ENCODE results near the gene C5orf15.

Gene C5orf15

GRCh38 chr5:133968204-133968980, at the start of gene C5orf15:
C5orf15 (minus strand) TSS chr5:133968625; CDS start chr5:133968584, 41 bp downstream.
- peak; percentile 84 for FAIRE-seq
- DNase-seq (ENCODE audit: low spot score), result peak; percentile 94

DNA sequence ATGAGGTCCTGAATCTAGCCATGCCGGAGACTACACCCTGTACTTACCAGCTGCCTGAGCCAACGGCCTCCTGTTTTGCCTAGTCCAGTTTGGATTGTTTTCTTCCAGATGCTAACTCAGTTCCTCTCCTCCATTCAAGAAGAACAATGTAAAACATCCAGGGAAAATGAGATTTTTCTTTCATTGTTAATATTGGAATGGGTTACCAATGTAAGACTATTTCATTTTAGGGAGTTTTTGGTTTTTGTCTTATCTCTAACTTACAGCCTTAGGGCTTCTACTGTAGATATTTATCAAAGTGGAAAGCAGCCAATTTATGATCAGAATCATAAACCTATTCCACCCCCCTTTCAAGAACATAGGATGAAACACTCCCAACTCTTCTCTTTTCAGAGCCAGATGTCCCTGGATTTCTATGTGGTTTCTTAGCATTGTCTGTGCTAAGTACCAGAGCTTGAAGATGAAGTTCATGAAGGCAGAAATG, 39.9 kb upstream of the C5orf15 start:
- no peak for FAIRE-seq

DNA sequence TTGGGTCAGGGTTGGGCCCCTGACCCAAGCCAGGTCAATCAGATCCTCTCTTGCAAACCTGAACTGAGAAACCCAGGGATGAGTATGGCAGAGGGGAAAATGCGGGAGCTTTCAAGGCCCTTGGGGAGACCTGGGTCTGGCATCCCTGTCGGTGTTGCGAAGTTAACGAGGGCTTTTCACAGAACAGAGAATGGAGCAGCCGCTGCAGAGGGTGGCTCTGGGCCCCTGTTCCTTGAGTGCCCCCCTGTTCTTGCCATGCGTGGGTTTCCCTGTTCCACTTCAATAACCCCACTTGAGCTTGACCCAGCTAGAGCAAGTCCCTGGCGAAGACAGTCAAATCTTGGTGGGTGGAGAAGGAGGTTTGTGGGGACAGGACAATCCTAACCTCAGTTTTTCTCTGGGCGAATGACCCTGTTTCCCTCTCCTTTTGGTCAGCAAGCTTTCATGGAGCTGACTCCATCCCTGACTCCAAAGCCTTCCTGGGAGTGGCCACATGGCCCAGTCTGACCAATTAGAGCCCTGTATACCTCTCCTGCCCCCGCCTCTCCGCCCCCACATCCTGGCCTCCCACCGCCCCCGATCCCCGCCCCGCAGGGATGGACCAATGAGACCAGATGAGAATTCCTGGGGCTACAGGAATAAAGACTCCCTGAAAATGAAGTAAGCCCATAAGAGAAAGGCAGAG, 39.3 kb upstream of the C5orf15 start:
- FAIRE-seq (no peak), DNase-seq (ENCODE audit: low spot score) (no peak)

More for the DNA sequence above, 39.9 kb upstream of the C5orf15 start:
- DNase-seq (ENCODE audit: low spot score), result no peak

DNA sequence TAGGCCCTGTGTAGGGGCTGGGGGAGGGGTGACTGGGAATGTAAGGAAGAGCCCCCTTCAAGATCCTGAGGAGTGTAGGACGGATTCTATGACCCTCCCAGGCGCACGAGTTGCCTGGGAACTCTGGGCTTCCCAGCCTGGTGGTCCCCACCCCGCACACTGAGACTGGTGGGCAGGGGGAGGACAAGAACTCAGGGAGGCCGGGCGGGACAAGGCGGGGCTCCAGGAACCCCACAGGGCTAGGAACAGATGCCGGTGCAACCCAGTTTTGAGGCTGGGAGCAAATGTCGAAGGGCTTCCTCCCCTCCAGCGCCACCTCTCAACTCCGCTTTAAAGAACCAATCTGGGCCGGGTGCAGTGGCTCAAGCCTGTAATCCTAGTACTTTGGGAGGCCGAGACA, 37.7 kb upstream of the C5orf15 start:
- FAIRE-seq, result no peak
- no peak for DNase-seq (ENCODE audit: low spot score)

GRCh38 chr5:134005417-134006061, 37.1 kb upstream of the C5orf15 start:
- DNase-seq (ENCODE audit: low spot score), result no peak
- FAIRE-seq, result no peak

- peak; percentile 66 for DNase-seq (ENCODE audit: low spot score)
- FAIRE-seq, result no peak
Observed at GRCh38 chr5:134004626-134005416, 36.4 kb upstream of the C5orf15 start, which contains the start of gene VDAC1. VDAC1 (minus strand) TSS chr5:134004975; CDS start chr5:133993012, 11,963 bp downstream.

GRCh38 chr5:134003817-134004625, 35.6 kb upstream of the C5orf15 start:
- DNase-seq (ENCODE audit: low spot score) (no peak), FAIRE-seq (no peak)

GRCh38 chr5:134003064-134003816, 34.8 kb upstream of the C5orf15 start:
- FAIRE-seq, result no peak
- DNase-seq (ENCODE audit: low spot score), result no peak

- DNase-seq (ENCODE audit: low spot score) (no peak), FAIRE-seq (no peak)
Observed at GRCh38 chr5:134001938-134002731, 33.7 kb upstream of the C5orf15 start.

- FAIRE-seq (no peak), DNase-seq (ENCODE audit: low spot score) (no peak)
Observed at GRCh38 chr5:134000696-134001453, 32.5 kb upstream of the C5orf15 start.

GRCh38 chr5:134000091-134000511, 31.7 kb upstream of the C5orf15 start:
- FAIRE-seq (no peak), DNase-seq (ENCODE audit: low spot score) (no peak)

GRCh38 chr5:133998807-133999206, 30.4 kb upstream of the C5orf15 start:
- DNase-seq (ENCODE audit: low spot score), result no peak

GRCh38 chr5:133998042-133998441, 29.6 kb upstream of the C5orf15 start:
- no peak for FAIRE-seq
- no peak for DNase-seq (ENCODE audit: low spot score)

More at GRCh38 chr5:133998807-133999206, 30.4 kb upstream of the C5orf15 start:
- no peak for FAIRE-seq

DNA sequence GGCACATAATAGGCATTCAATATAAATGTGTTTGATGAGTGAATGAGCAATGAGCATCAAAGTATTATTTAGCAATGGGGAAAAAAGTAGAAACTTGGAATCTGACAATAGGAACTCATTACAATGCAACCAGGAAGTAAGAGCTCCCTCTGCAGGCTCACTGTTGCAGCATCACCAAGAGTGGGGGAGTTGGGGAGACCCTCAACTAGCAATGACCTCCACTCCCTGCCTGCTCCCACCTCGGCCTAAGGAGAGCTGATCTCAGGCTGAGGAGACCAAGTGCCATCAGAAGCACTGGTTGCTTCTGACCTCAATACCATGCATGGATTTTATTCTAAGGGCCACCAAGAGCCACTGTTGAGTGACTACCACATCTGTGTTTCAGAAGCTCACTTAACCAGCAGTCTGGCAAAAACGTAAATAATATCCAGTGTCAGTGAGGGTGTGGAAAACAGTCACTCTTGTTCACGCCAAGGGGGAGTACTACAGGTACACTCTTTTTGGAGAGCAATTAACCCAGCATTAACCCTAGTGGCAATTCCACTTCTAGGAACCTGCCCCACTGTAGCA, 28.3 kb upstream of the C5orf15 start:
- FAIRE-seq (no peak), DNase-seq (ENCODE audit: low spot score) (no peak)

DNA sequence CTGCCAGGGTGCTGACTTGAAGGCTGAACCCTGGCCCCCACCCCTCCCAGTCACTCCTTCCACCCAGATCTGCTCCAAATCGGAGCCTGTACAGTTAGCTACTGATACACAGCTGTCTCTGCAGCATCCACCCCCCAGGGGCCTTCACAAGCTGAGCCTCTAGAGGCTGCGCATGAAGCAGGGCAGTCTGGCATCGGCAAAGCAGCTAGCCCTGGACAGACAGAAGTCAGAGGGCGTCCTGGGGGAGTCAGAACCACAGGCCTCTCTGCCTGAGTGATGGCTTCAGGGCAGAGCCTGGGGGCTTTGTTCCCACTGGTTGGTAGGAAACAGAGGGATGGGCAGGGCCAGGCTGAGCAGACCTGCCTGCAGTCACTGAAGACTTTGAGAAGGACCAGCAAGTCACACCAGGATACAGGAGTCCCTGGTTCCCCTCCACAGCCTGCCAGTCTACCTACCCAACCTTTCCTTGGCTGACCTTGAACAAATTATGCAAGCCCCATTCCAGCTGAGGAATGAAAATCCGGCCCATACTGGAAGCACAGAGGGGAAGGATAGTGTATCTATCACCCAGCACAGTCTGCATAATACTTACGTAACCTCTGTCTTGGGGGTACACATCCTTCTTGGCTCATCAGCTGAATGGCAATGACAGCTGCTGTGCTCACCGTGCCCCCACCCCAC, 27.6 kb upstream of the C5orf15 start:
- FAIRE-seq (no peak), DNase-seq (ENCODE audit: low spot score) (no peak)

DNA sequence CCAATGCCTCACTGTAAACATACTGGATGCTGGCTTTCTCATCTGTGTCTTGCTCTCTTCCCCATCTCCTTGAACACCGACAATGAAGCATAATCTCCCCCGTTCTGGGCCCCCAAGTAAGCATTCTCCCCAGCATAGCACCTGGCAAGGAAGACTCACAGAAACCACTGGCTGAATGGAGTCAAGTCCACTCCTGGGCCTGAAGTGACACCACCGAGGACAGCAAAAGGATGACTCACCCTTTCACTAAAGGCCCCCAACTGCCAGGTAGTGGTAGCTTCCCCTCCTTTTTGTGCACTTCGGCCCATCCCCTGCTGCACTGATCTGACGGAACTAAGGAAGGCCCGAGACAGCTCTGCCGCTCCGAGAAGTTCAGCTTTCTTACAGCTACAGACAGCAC, 26.9 kb upstream of the C5orf15 start:
- no peak for FAIRE-seq

GRCh38 chr5:133994990-133995333, 26.5 kb upstream of the C5orf15 start:
- FAIRE-seq, result no peak
- no peak for DNase-seq (ENCODE audit: low spot score)

More for the DNA sequence above, 26.9 kb upstream of the C5orf15 start:
- DNase-seq (ENCODE audit: low spot score), result no peak
